ES-I3 (cell line): Measurements from ENCODE around the gene USP10.
"Not testable (repeated sequence)": the region's sequence is repeated elsewhere in the genome, so short reads cannot be mapped to it uniquely, and the experiment has no call there.

Experiments
- H3K36me3 ChIP-seq: 2 replicates; pipeline ENCODE4 v1.6.1; 2013; ENCODE audit warnings: mild to moderate bottlenecking, low read length, control low read depth, moderate library complexity; ENCODE audit not compliant: insufficient read depth
- H3K4me1 ChIP-seq: 2 replicates; pipeline ENCODE4 v1.6.1; 2013; ENCODE audit warnings: mild to moderate bottlenecking, control low read depth, low read length; ENCODE audit not compliant: insufficient read depth
- H3K9ac ChIP-seq: 2 replicates; pipeline ENCODE4 v1.6.1; 2013; ENCODE audit warnings: low read depth, mild to moderate bottlenecking, low read length, moderate library complexity
- H3K9me3 ChIP-seq: 2 replicates; pipeline ENCODE4 v1.6.1; 2013; ENCODE audit warnings: mild to moderate bottlenecking, low read length, moderate library complexity; ENCODE audit not compliant: control insufficient read depth, insufficient read depth

Gene USP10

GRCh38 chr16:84737192-84738011 lies 37.6 kb downstream of the USP10 start:
- H3K9ac ChIP-seq = no peak overlapping the region
- H3K9me3 ChIP-seq = no peaks in the 10 kb centered on the region
- no peaks in the 10 kb centered on the region for H3K36me3 ChIP-seq
- H3K4me1 ChIP-seq = peaks cover 46% of the 10 kb centered on the region

DNA sequence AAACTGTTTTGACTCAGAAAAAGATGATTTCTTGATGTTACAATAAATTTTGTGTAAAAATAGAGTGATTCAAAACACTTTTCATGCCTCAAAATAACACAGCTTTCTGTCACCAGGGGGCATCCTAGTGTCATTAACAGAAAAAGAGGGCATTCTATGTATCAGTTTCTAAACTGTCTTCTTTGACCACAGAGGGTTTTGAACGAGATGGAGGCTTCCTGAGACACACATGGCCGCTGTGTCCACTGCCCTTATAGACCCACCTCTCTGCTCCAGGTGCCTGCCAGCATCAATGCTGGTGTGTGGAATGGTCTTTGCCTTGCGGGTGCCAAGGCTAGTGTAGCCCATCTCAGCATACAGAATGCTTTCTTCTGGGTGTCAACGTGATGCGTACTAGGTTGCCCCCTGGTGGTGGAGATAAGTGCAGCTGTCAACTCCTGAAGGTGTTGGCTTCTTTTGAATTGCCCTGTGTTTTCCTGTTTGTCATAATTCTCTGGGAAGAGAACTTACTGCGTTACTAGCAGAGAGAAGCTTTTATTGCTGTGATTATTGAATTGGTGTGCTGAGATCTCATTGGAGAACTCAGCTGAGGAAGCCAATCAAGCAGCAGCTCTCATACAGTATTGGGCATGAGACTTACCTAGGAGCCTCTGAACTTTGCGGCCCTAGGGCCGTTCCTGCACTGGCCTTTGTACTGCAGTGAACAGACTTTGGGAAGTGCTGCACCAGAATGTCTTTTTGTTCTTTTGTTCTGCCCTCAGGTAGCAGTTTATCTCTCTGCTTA lies 38.6 kb downstream of the USP10 start:
- Histone ChIP-seq H3K9ac (no peak overlapping the region), H3K9me3 (no peaks in the 10 kb centered on the region), H3K4me1 (peaks cover 39% of the 10 kb centered on the region), H3K36me3 (peaks cover 4% of the 10 kb centered on the region; the same call in 1 of the 2 replicates)

GRCh38 chr16:84739349-84740124 lies 39.7 kb downstream of the USP10 start:
- no peak overlapping the region for H3K9ac ChIP-seq
- peaks cover 34% of the 10 kb centered on the region for H3K4me1 ChIP-seq
- peaks cover 4% of the 10 kb centered on the region for H3K36me3 ChIP-seq
- no peaks in the 10 kb centered on the region for H3K9me3 ChIP-seq

GRCh38 chr16:84740596-84741116 lies 40.9 kb downstream of the USP10 start:
- Histone ChIP-seq H3K9me3 (no peaks in the 10 kb centered on the region), H3K9ac (no peak overlapping the region), H3K36me3 (peaks cover 6% of the 10 kb centered on the region)

GRCh38 chr16:84741340-84741830 lies 41.6 kb downstream of the USP10 start:
- H3K4me1 ChIP-seq = peaks cover 15% of the 10 kb centered on the region
- no peak overlapping the region for H3K9ac ChIP-seq
- no peaks in the 10 kb centered on the region for H3K9me3 ChIP-seq
- peaks cover 6% of the 10 kb centered on the region for H3K36me3 ChIP-seq

More at GRCh38 chr16:84740596-84741116, 40.9 kb downstream of the USP10 start:
- H3K4me1 ChIP-seq = peaks cover 23% of the 10 kb centered on the region

- H3K9me3 ChIP-seq = no peaks in the 10 kb centered on the region
- H3K9ac ChIP-seq = no peak overlapping the region
- peaks cover 6% of the 10 kb centered on the region for H3K36me3 ChIP-seq
- H3K4me1 ChIP-seq = peaks cover 12% of the 10 kb centered on the region
Measured at GRCh38 chr16:84742641-84743092, 42.9 kb downstream of the USP10 start.

DNA sequence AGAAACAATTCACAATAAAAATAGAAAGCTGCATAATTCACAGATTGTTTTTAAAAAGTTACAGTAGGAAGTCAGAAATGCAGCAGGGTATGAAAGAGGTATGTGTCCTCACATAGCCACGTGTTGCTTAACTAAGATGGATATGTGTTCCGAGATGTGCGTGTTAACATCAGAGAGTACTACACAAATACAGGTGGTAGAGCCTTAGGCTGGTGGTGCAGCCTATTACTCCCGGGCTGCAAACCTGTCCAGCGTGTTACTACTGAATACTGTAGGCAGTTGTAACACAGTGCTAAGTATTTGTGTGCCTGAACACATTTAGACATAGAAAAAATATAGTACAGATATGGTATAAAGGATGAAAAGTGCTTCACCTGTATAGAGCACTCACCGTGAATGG lies 46.4 kb downstream of the USP10 start:
- Histone ChIP-seq H3K36me3 (peaks cover 6% of the 10 kb centered on the region), H3K4me1 (no peaks in the 10 kb centered on the region; the same call in 1 of the 2 replicates), H3K9me3 (no peaks in the 10 kb centered on the region), H3K9ac (no peak overlapping the region)

GRCh38 chr16:84746875-84747274 lies 47.1 kb downstream of the USP10 start:
- no peaks in the 10 kb centered on the region; the same call in 1 of the 2 replicates for H3K4me1 ChIP-seq
- H3K9ac ChIP-seq = no peak overlapping the region
- H3K9me3 ChIP-seq = no peaks in the 10 kb centered on the region
- H3K36me3 ChIP-seq = peaks cover 6% of the 10 kb centered on the region

- not testable (repeated sequence) for H3K9me3 ChIP-seq, H3K9ac ChIP-seq
Measured at GRCh38 chr16:84748247-84748646, 48.4 kb downstream of the USP10 start.

GRCh38 chr16:84749072-84749471 lies 49.3 kb downstream of the USP10 start:
- no peaks in the 10 kb centered on the region; the same call in 1 of the 2 replicates for H3K4me1 ChIP-seq

More at GRCh38 chr16:84748247-84748646, 48.4 kb downstream of the USP10 start:
- not testable (repeated sequence) for H3K4me1 ChIP-seq, H3K36me3 ChIP-seq

GRCh38 chr16:84749815-84750214 lies 50.0 kb downstream of the USP10 start:
- no peak overlapping the region for H3K9ac ChIP-seq
- H3K4me1 ChIP-seq = no peaks in the 10 kb centered on the region; the same call in 1 of the 2 replicates
- H3K36me3 ChIP-seq = no peaks in the 10 kb centered on the region; the same call in 1 of the 2 replicates
- no peaks in the 10 kb centered on the region for H3K9me3 ChIP-seq

More at GRCh38 chr16:84749072-84749471, 49.3 kb downstream of the USP10 start:
- H3K36me3 ChIP-seq = peaks cover 2% of the 10 kb centered on the region; the same call in 1 of the 2 replicates
- H3K9me3 ChIP-seq = no peaks in the 10 kb centered on the region
- no peak overlapping the region for H3K9ac ChIP-seq

- Histone ChIP-seq H3K4me1 (no peaks in the 10 kb centered on the region; the same call in 1 of the 2 replicates), H3K36me3 (no peaks in the 10 kb centered on the region; the same call in 1 of the 2 replicates), H3K9me3 (no peaks in the 10 kb centered on the region), H3K9ac (no peak overlapping the region)
Measured at GRCh38 chr16:84750575-84750974, 50.8 kb downstream of the USP10 start.

DNA sequence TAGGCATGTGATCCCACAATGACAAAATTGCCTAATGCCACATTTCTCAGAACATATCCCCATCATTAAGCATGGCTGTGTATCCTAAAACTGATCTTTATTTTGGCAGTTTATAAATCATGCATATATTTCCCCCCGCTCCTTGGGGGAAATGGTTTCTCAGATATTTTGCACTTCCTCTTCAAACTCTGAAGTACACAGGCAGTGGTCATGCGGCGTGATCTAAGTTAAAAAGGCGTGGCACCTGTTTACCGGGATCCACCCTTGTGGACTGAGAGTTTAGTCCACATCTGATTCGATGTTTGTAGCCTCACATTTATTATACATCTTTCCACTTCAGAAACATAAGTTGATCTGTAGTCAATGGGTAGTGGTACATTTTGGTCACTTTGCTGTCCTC lies 51.4 kb downstream of the USP10 start:
- H3K9me3 ChIP-seq = no peaks in the 10 kb centered on the region
- H3K9ac ChIP-seq = no peak overlapping the region
- H3K36me3 ChIP-seq = no peaks in the 10 kb centered on the region; the same call in 1 of the 2 replicates
- no peaks in the 10 kb centered on the region; the same call in 1 of the 2 replicates for H3K4me1 ChIP-seq
